Stimulated activated naive CD8-positive, alpha-beta T cell treated with anti-CD3 and anti-CD28 coated beads, Interleukin-15, Interleukin-2, amounts not matched to agents 100 ng/mL and 50 ng/mL, for 24 hours (primary cell): ENCODE data around the gene PNRC2.
A peak's percentile ranks its signal among the peaks of the same experiment; 100 is the strongest.
"Not testable (repeated sequence)": the region's sequence is repeated elsewhere in the genome, so short reads cannot be mapped to it uniquely, and the experiment has no call there.

Source experiments
- H3K27ac Mint-ChIP-seq: one replicate; pipeline ENCODE4 v1.8.0; 2021; ENCODE audit warnings: mild to moderate bottlenecking, mixed read lengths
- H3K27me3 Mint-ChIP-seq: one replicate; pipeline ENCODE4 v1.8.0; 2021; ENCODE audit warnings: mixed read lengths
- H3K36me3 Mint-ChIP-seq: one replicate; pipeline ENCODE4 v1.8.0; 2021; ENCODE audit warnings: low read depth, mixed read lengths
- H3K4me1 Mint-ChIP-seq: one replicate; pipeline ENCODE4 v1.8.0; 2021; ENCODE audit warnings: low read depth, mixed read lengths
- H3K4me3 Mint-ChIP-seq: one replicate; pipeline ENCODE4 v1.8.0; 2021; ENCODE audit warnings: mild to moderate bottlenecking, mixed read lengths
- H3K9me3 Mint-ChIP-seq: one replicate; pipeline ENCODE4 v1.8.0; 2021; ENCODE audit warnings: mixed read lengths

PNRC2 gene

GRCh38 chr1:23996700-23997229 lies 37.1 kb downstream of the PNRC2 start:
- H3K27ac Mint-ChIP-seq, result no peak overlapping the region
- no peaks in the 10 kb centered on the region for H3K9me3 Mint-ChIP-seq
- H3K27me3 Mint-ChIP-seq, result no peaks in the 10 kb centered on the region
- H3K4me3 Mint-ChIP-seq, result no peak overlapping the region
- peaks cover 26% of the 10 kb centered on the region for H3K4me1 Mint-ChIP-seq
- no peaks in the 10 kb centered on the region for H3K36me3 Mint-ChIP-seq

DNA sequence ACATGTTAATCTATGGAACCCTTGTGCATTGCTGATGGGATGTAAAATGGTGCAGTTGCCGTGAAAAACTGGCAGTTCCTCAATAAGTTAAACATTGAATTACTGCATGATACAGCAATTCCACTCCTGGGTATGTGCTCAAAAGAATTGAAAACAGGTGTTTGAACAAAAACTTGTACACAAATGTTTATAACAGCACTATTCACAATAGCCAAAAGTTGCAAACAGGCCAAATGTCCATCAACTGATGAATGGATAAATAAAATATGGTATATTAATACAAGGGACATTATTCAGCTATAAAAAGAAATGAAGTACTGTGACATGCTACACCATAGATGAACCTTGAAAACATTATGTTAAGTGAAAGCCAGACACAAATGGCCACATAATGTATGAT lies 38.2 kb downstream of the PNRC2 start:
- no peaks in the 10 kb centered on the region for H3K36me3 Mint-ChIP-seq
- H3K27me3 Mint-ChIP-seq, result no peaks in the 10 kb centered on the region
- H3K27ac Mint-ChIP-seq, result no peak overlapping the region
- H3K9me3 Mint-ChIP-seq, result no peaks in the 10 kb centered on the region
- peaks cover 26% of the 10 kb centered on the region for H3K4me1 Mint-ChIP-seq
- H3K4me3 Mint-ChIP-seq, result no peak overlapping the region

DNA sequence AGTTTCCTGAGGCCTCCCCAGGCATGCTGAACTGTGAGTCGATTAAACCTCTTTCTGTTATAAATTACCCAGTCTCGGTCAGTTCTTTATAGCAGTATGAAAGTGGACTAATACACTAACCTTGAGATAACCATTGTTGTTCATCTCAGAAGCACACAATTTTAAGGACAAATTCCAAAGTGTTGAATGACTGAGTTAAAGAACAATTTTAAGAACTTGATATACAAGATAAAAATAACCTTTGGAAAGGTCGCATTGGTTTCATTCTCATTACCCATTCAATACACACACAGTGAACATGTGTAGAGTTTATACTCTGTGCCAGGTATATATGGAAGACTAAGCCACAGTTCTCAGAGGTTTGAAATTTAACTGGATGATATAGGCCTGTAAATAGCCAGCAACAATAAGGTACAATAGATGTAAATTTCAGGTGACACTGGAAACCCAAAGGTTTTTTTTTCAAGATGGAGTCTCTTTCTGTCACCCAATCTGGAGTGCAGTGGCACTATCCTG lies 39.6 kb downstream of the PNRC2 start:
- peaks cover 26% of the 10 kb centered on the region for H3K4me1 Mint-ChIP-seq
- H3K27me3 Mint-ChIP-seq, result peaks cover 6% of the 10 kb centered on the region
- no peaks in the 10 kb centered on the region for H3K9me3 Mint-ChIP-seq
- peak overlapping the region; percentile 61 for H3K4me3 Mint-ChIP-seq
- H3K27ac Mint-ChIP-seq, result peak overlapping the region; percentile 78
- H3K36me3 Mint-ChIP-seq, result no peaks in the 10 kb centered on the region

DNA sequence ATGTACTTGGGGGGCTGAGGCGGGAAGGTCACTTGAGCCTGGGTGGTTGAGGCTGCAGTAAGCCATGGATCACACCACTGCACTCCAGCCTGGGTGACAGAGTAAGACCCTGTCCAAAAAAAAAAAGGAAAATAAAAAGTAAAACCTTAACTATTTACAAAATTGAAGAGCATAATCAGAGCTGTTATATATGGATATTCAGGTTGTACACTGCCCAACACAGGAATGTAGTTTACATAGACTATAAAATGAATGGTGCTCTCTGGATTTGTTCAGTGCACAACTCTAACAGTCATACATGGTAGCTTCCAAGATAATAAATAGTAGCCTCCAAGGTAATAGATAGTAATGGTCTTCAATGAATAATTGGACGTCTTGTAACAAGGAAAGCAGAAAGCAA lies 43.1 kb downstream of the PNRC2 start:
- no peaks in the 10 kb centered on the region for H3K9me3 Mint-ChIP-seq
- no peak overlapping the region for H3K27ac Mint-ChIP-seq
- H3K27me3 Mint-ChIP-seq, result peaks cover 17% of the 10 kb centered on the region
- peaks cover 18% of the 10 kb centered on the region for H3K4me1 Mint-ChIP-seq
- no peak overlapping the region for H3K4me3 Mint-ChIP-seq
- H3K36me3 Mint-ChIP-seq, result no peaks in the 10 kb centered on the region

GRCh38 chr1:24003331-24003972 lies 43.8 kb downstream of the PNRC2 start:
- Mint-ChIP-seq H3K9me3 (no peaks in the 10 kb centered on the region), H3K4me3 (no peak overlapping the region), H3K27me3 (peaks cover 17% of the 10 kb centered on the region), H3K4me1 (peaks cover 11% of the 10 kb centered on the region), H3K36me3 (no peaks in the 10 kb centered on the region), H3K27ac (no peak overlapping the region)

- H3K27me3 Mint-ChIP-seq, result peaks cover 17% of the 10 kb centered on the region
- H3K36me3 Mint-ChIP-seq, result no peaks in the 10 kb centered on the region
- H3K4me1 Mint-ChIP-seq, result peaks cover 4% of the 10 kb centered on the region
- no peak overlapping the region for H3K4me3 Mint-ChIP-seq
- H3K9me3 Mint-ChIP-seq, result no peaks in the 10 kb centered on the region
- H3K27ac Mint-ChIP-seq, result no peak overlapping the region
These were observed 44.5 kb downstream of the PNRC2 start for GRCh38 chr1:24004132-24004531.

- Mint-ChIP-seq H3K9me3 (no peaks in the 10 kb centered on the region), H3K27me3 (peaks cover 17% of the 10 kb centered on the region), H3K4me1 (no peaks in the 10 kb centered on the region), H3K4me3 (no peak overlapping the region), H3K36me3 (no peaks in the 10 kb centered on the region), H3K27ac (no peak overlapping the region)
These were observed 45.5 kb downstream of the PNRC2 start for GRCh38 chr1:24005163-24005562.

- no peaks in the 10 kb centered on the region for H3K4me1 Mint-ChIP-seq
- H3K36me3 Mint-ChIP-seq, result no peaks in the 10 kb centered on the region
- H3K27ac Mint-ChIP-seq, result no peak overlapping the region
- H3K27me3 Mint-ChIP-seq, result peaks cover 23% of the 10 kb centered on the region
- no peak overlapping the region for H3K4me3 Mint-ChIP-seq
- H3K9me3 Mint-ChIP-seq, result no peaks in the 10 kb centered on the region
These were observed 47.5 kb downstream of the PNRC2 start for GRCh38 chr1:24007079-24007478.

GRCh38 chr1:24008574-24009184 lies 49.1 kb downstream of the PNRC2 start:
- not testable (repeated sequence) for H3K36me3 Mint-ChIP-seq, H3K27ac Mint-ChIP-seq, H3K9me3 Mint-ChIP-seq, H3K4me1 Mint-ChIP-seq, H3K4me3 Mint-ChIP-seq
- peaks cover 22% of the 10 kb centered on the region for H3K27me3 Mint-ChIP-seq

DNA sequence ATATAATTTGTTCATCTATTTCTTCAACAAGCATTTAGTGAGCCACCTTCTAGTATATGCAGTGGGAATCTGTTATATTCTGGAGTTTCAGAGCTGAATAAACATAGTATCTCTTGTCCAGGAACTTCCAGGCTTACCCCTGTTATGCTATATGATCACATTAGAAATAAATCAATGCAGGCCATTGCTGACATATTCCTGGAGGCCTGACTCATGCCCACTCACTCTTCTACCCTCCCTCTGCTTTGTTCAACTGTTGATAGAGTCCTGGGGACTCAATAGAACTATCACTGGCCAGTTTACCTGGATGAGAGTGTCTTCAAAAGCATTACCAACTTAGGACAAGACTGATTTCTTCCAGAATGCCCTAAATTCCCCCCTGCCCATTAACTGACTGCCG lies 49.8 kb downstream of the PNRC2 start:
- no peak overlapping the region for H3K27ac Mint-ChIP-seq
- peaks cover 18% of the 10 kb centered on the region for H3K27me3 Mint-ChIP-seq
- no peak overlapping the region for H3K4me3 Mint-ChIP-seq
- no peaks in the 10 kb centered on the region for H3K9me3 Mint-ChIP-seq
- no peaks in the 10 kb centered on the region for H3K36me3 Mint-ChIP-seq
- H3K4me1 Mint-ChIP-seq, result no peaks in the 10 kb centered on the region

- H3K9me3 Mint-ChIP-seq, result no peaks in the 10 kb centered on the region
These were observed 51.0 kb downstream of the PNRC2 start for GRCh38 chr1:24010650-24011049.

GRCh38 chr1:24012878-24013277 lies 53.2 kb downstream of the PNRC2 start:
- not testable (repeated sequence) for H3K36me3 Mint-ChIP-seq, H3K4me3 Mint-ChIP-seq, H3K27me3 Mint-ChIP-seq, H3K9me3 Mint-ChIP-seq, H3K27ac Mint-ChIP-seq, H3K4me1 Mint-ChIP-seq

More at GRCh38 chr1:24010650-24011049, 51.0 kb downstream of the PNRC2 start:
- Mint-ChIP-seq H3K27ac (no peak overlapping the region), H3K27me3 (peaks cover 11% of the 10 kb centered on the region), H3K4me3 (no peak overlapping the region), H3K4me1 (no peaks in the 10 kb centered on the region), H3K36me3 (no peaks in the 10 kb centered on the region)
